Measurements from ENCODE around the gene MGMT. TPM values are rescaled to one million over a fixed set of nuclear protein-coding genes. Genes with fewer than 3 reads are reported as not detected.

Gene MGMT
- total RNA-seq, 1 donor from 2014 or later, result 13.9 TPM

- Mint-ChIP-seq H3K4me1 (ENCODE audit: low read depth) (no peaks in the 10 kb centered on the region), H3K36me3 (ENCODE audit: low read depth) (peaks cover 3% of the 10 kb centered on the region), H3K4me3 (ENCODE audit: unreplicated experiment) (no peak overlapping the region), H3K9me3 (ENCODE audit: low read depth) (peaks cover 7% of the 10 kb centered on the region), H3K27ac (ENCODE audit: unreplicated experiment) (no peak overlapping the region), H3K27me3 (ENCODE audit: low read depth) (no peaks in the 10 kb centered on the region)
- no peak for TF ChIP-seq CTCF (IDR thresholded peaks at IDR 0.05)
- DNase-seq (ENCODE audit: low spot score), result no peak
Measured at GRCh38 chr10:129593953-129594352, 126.9 kb downstream of the MGMT start.

GRCh38 chr10:129594811-129595210 is 127.8 kb downstream of the MGMT start:
- Mint-ChIP-seq H3K9me3 (ENCODE audit: low read depth) (peaks cover 3% of the 10 kb centered on the region), H3K4me1 (ENCODE audit: low read depth) (no peaks in the 10 kb centered on the region), H3K4me3 (ENCODE audit: unreplicated experiment) (no peak overlapping the region), H3K36me3 (ENCODE audit: low read depth) (peaks cover 3% of the 10 kb centered on the region), H3K27me3 (ENCODE audit: low read depth) (no peaks in the 10 kb centered on the region), H3K27ac (ENCODE audit: unreplicated experiment) (no peak overlapping the region)
- no peak for DNase-seq (ENCODE audit: low spot score)
- no peak for TF ChIP-seq CTCF (IDR thresholded peaks at IDR 0.05)

GRCh38 chr10:129598413-129598812 is 131.4 kb downstream of the MGMT start:
- DNase-seq (ENCODE audit: low spot score), result no peak
- Mint-ChIP-seq H3K27me3 (ENCODE audit: low read depth) (no peaks in the 10 kb centered on the region), H3K27ac (ENCODE audit: unreplicated experiment) (no peak overlapping the region), H3K4me1 (ENCODE audit: low read depth) (no peaks in the 10 kb centered on the region), H3K4me3 (ENCODE audit: unreplicated experiment) (no peak overlapping the region), H3K36me3 (ENCODE audit: low read depth) (peaks cover 3% of the 10 kb centered on the region), H3K9me3 (ENCODE audit: low read depth) (peaks cover 3% of the 10 kb centered on the region)
- no peak for TF ChIP-seq CTCF (IDR thresholded peaks at IDR 0.05)

GRCh38 chr10:129599160-129599559 is 132.1 kb downstream of the MGMT start:
- H3K36me3 Mint-ChIP-seq (ENCODE audit: low read depth), result peaks cover 3% of the 10 kb centered on the region
- TF ChIP-seq CTCF (IDR thresholded peaks at IDR 0.05), result no peak
- H3K27me3 Mint-ChIP-seq (ENCODE audit: low read depth), result no peaks in the 10 kb centered on the region
- no peak for DNase-seq (ENCODE audit: low spot score)
- H3K27ac Mint-ChIP-seq (ENCODE audit: unreplicated experiment), result no peak overlapping the region
- peaks cover 3% of the 10 kb centered on the region for H3K9me3 Mint-ChIP-seq (ENCODE audit: low read depth)
- no peaks in the 10 kb centered on the region for H3K4me1 Mint-ChIP-seq (ENCODE audit: low read depth)
- H3K4me3 Mint-ChIP-seq (ENCODE audit: unreplicated experiment), result no peak overlapping the region

GRCh38 chr10:129601737-129602136 is 134.7 kb downstream of the MGMT start:
- no peaks in the 10 kb centered on the region for H3K9me3 Mint-ChIP-seq (ENCODE audit: low read depth)
- no peaks in the 10 kb centered on the region for H3K4me1 Mint-ChIP-seq (ENCODE audit: low read depth)
- no peaks in the 10 kb centered on the region for H3K36me3 Mint-ChIP-seq (ENCODE audit: low read depth)
- no peak overlapping the region for H3K27ac Mint-ChIP-seq (ENCODE audit: unreplicated experiment)
- no peaks in the 10 kb centered on the region for H3K27me3 Mint-ChIP-seq (ENCODE audit: low read depth)
- no peak overlapping the region for H3K4me3 Mint-ChIP-seq (ENCODE audit: unreplicated experiment)
- no peak for TF ChIP-seq CTCF (IDR thresholded peaks at IDR 0.05)
- DNase-seq (ENCODE audit: low spot score), result no peak

Measured in chondrocyte (in vitro differentiated cells).